Esophagus squamous epithelium (tissue), 4 donors: Measurements from ENCODE around the gene CNP.

ENCODE experiments used
- POLR2A ChIP-seq, 4 donors: fragments of 450-650 bp; IDR thresholded peaks; one replicate each; pipeline ENCODE4 v1.6.1; 2017; ENCODE audit warnings: antibody characterized with exemption in 4 of 4, mild to moderate bottlenecking in 4 of 4, moderate library complexity in 3 of 4
- TF ChIP-seq, protein P1 (sequence below), 6 experiments: fragments of 450-650 bp in 4 of 6; fragments of 200-600 bp in 2 of 6; sonication (generic) in 2 of 6; IDR thresholded peaks; one replicate each; pipeline ENCODE4 v1.5.1; 2016 to 2019; ENCODE audit warnings: antibody characterized with exemption in 6 of 6, mild to moderate bottlenecking in 4 of 6, moderate library complexity in 4 of 6

DNA sequence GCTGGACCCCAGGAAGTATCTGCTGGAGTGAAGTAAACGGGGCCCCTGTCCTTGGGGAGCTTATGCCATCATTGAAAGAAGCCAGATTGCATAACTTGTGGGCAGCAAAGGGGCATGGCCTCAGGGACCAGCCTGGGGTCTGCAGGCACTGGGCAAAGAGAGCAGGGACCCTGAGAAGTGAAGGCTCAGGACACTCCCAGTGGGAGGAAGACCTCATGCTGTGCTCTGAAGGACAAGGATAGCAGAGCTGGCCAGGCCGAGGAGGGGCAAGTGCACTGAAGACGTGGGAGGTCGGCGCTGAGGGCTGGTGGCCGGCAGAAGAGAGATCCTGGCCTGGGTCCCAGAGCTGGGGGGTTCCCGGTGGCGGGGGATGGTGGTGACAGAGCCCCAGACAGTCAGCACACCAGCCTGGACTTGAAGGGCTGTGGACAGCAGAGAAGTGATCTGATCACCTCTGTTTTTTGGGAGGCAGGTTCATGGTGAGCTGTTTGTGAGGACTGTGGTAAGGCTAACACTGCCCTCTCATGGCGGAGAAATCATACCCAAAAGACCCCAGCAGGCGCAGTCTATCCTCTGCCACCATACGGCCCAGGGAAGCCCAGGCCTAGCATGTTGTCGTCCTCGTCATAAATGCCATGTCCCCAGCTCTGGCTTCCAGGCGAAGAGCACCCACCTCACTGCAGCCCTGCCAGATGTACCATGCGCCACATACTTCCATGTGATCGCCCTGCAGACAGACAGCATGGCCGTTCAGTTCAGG, 7.1 kb upstream of the CNP start:
- TF ChIP-seq, protein P1, sequence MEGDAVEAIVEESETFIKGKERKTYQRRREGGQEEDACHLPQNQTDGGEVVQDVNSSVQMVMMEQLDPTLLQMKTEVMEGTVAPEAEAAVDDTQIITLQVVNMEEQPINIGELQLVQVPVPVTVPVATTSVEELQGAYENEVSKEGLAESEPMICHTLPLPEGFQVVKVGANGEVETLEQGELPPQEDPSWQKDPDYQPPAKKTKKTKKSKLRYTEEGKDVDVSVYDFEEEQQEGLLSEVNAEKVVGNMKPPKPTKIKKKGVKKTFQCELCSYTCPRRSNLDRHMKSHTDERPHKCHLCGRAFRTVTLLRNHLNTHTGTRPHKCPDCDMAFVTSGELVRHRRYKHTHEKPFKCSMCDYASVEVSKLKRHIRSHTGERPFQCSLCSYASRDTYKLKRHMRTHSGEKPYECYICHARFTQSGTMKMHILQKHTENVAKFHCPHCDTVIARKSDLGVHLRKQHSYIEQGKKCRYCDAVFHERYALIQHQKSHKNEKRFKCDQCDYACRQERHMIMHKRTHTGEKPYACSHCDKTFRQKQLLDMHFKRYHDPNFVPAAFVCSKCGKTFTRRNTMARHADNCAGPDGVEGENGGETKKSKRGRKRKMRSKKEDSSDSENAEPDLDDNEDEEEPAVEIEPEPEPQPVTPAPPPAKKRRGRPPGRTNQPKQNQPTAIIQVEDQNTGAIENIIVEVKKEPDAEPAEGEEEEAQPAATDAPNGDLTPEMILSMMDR (IDR thresholded peaks at IDR 0.05) = peak in 2 of 6 experiments; percentile 17 to 26
- no peak for TF ChIP-seq POLR2A (IDR thresholded peaks at IDR 0.05)
